Upper lobe of left lung (tissue), 4 donors: ENCODE data around the gene C19orf47.

Experiments used
- EP300 ChIP-seq, 4 donors: sonication (generic); formaldehyde crosslinking; IDR thresholded peaks; one replicate each; pipeline ENCODE4 v1.5.1; 2017; ENCODE audit warnings: antibody characterized with exemption in 4 of 4, control low read depth in 2 of 4
- POLR2A ChIP-seq, 4 donors: fragments of 450-650 bp; IDR thresholded peaks; one replicate each; pipeline ENCODE4 v1.5.1; 2016 to 2017; ENCODE audit warnings: antibody characterized with exemption in 4 of 4, mild to moderate bottlenecking in 2 of 4
- POLR2AphosphoS5 ChIP-seq, 2 donors: sonication (generic); formaldehyde crosslinking; IDR thresholded peaks; one replicate each; pipeline ENCODE4 v1.5.1; 2017; ENCODE audit warnings: antibody characterized with exemption in 2 of 2
- TF ChIP-seq, protein P1 (sequence below), 6 experiments: fragments of 450-650 bp in 4 of 6; fragments of 200-600 bp in 2 of 6; sonication (generic) in 2 of 6; IDR thresholded peaks; one replicate each; pipeline ENCODE4 v1.5.1; 2016 to 2019; ENCODE audit warnings: antibody characterized with exemption in 6 of 6

DNA sequence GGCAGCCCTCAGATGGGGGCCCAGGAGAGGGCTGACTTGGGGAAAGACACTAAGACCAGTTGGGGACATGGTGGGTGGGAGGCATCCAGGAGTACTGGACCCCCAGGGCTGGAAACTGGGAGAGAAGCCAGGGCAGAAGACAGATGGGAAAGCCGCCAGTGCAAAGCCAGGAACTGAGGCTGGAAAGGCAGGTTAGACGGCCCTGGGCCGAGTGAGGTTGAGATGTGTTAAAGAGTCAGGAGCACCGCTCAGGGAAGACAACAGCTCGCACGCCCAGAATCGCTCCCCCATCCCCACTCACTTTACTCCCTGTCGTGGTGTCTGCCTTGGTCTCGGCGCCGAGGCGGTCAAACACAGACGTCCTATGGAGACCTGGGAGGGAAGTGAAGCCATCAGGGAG is 24.5 kb downstream of the C19orf47 start:
- TF ChIP-seq, protein P1, sequence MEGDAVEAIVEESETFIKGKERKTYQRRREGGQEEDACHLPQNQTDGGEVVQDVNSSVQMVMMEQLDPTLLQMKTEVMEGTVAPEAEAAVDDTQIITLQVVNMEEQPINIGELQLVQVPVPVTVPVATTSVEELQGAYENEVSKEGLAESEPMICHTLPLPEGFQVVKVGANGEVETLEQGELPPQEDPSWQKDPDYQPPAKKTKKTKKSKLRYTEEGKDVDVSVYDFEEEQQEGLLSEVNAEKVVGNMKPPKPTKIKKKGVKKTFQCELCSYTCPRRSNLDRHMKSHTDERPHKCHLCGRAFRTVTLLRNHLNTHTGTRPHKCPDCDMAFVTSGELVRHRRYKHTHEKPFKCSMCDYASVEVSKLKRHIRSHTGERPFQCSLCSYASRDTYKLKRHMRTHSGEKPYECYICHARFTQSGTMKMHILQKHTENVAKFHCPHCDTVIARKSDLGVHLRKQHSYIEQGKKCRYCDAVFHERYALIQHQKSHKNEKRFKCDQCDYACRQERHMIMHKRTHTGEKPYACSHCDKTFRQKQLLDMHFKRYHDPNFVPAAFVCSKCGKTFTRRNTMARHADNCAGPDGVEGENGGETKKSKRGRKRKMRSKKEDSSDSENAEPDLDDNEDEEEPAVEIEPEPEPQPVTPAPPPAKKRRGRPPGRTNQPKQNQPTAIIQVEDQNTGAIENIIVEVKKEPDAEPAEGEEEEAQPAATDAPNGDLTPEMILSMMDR (IDR thresholded peaks at IDR 0.05): no peak
- TF ChIP-seq POLR2A (IDR thresholded peaks at IDR 0.05) (no peak), EP300 (IDR thresholded peaks at IDR 0.05) (no peak), POLR2AphosphoS5 (IDR thresholded peaks at IDR 0.05) (no peak)
